K562 (cell line): ENCODE results near the gene DNAJB13. TPM values are rescaled to one million over a fixed set of nuclear protein-coding genes. Genes with fewer than 3 reads are reported as not detected.

Experiments used
- DIDO1 ChIP-seq: fragments of 450-650 bp; IDR thresholded peaks from 2 replicates; pipeline ENCODE4 v1.6.1; 2016; ENCODE audit warnings: low read depth, missing biosample characterization, missing genetic modification characterization
- ESRRB ChIP-seq: fragments of 250-450 bp; sonication (Bioruptor Pico); IDR thresholded peaks from 2 replicates; pipeline ENCODE4 v1.5.0; 2020; ENCODE audit warnings: mild to moderate bottlenecking, moderate library complexity, borderline replicate concordance
- FOXJ3 ChIP-seq: sonication (generic); formaldehyde crosslinking; IDR thresholded peaks from 2 replicates; pipeline ENCODE4 v1.4.0; 2020; ENCODE audit warnings: mild to moderate bottlenecking, missing genetic modification reagents
- IFI16 ChIP-seq: fragments of 250-450 bp; sonication (Bioruptor Pico); IDR thresholded peaks from 2 replicates; pipeline ENCODE4 v2.1.2; 2022; ENCODE audit warnings: mild to moderate bottlenecking, inconsistent platforms
- IRF2 ChIP-seq: sonication (generic); formaldehyde crosslinking; IDR thresholded peaks from 2 replicates; pipeline ENCODE4 v1.8.1; 2022; ENCODE audit warnings: mild to moderate bottlenecking, missing genetic modification reagents
- LCOR ChIP-seq: sonication (generic); formaldehyde crosslinking; IDR thresholded peaks from 2 replicates; pipeline ENCODE4 v1.8.0; 2022; ENCODE audit warnings: mild to moderate bottlenecking, missing genetic modification reagents
- MCM5 ChIP-seq: fragments of 450-650 bp; IDR thresholded peaks from 2 replicates; pipeline ENCODE4 v1.6.1; 2016; ENCODE audit warnings: low read depth
- MEIS2 ChIP-seq: fragments of 450-650 bp; IDR thresholded peaks from 2 replicates; pipeline ENCODE4 v1.6.1; 2014; ENCODE audit warnings: mild to moderate bottlenecking; ENCODE audit not compliant: partially characterized antibody
- NELFE ChIP-seq: IDR thresholded peaks from 2 replicates; pipeline ENCODE4 v1.6.1; 2011; ENCODE audit warnings: mild to moderate bottlenecking; ENCODE audit not compliant: insufficient read depth, insufficient read length
- NFATC3 ChIP-seq: fragments of 450-650 bp; IDR thresholded peaks from 2 replicates; pipeline ENCODE4 v1.6.1; 2017; ENCODE audit warnings: mild to moderate bottlenecking
- NR1H2 ChIP-seq: sonication (generic); formaldehyde crosslinking; IDR thresholded peaks from 2 replicates; pipeline ENCODE4 v1.4.0; 2020; ENCODE audit warnings: mild to moderate bottlenecking, missing genetic modification reagents
- POLR2H ChIP-seq: IDR thresholded peaks from 2 replicates; pipeline ENCODE4 v1.6.1; 2016; ENCODE audit warnings: missing genetic modification characterization, low read depth, mild to moderate bottlenecking, control low read depth, missing compliant biosample characterization, moderate library complexity
- POLR3A ChIP-seq: IDR thresholded peaks from 2 replicates; pipeline ENCODE4 v1.6.1; 2011; ENCODE audit warnings: borderline replicate concordance, mild to moderate bottlenecking, moderate library complexity; ENCODE audit not compliant: insufficient read length, insufficient read depth; ENCODE audit errors: extremely low read depth
- RHOXF2B ChIP-seq: fragments of 250-450 bp; sonication (Bioruptor Pico); conservative IDR thresholded peaks from 2 replicates; pipeline ENCODE4 v1.5.1; 2021
- SP2 ChIP-seq: IDR thresholded peaks from 2 replicates; pipeline ENCODE4 v1.6.1; 2011; ENCODE audit warnings: mild to moderate bottlenecking, low read depth, low read length, moderate library complexity; ENCODE audit not compliant: poor library complexity, severe bottlenecking; ENCODE audit errors: extremely low read depth
- ZEB2 ChIP-seq: fragments of 450-650 bp; IDR thresholded peaks from 2 replicates; pipeline ENCODE4 v1.6.1; 2016
- ZNF263 ChIP-seq: sonication (generic); formaldehyde crosslinking; IDR thresholded peaks from 2 replicates; pipeline ENCODE4 v1.8.0; 2022; ENCODE audit warnings: mild to moderate bottlenecking, missing genetic modification reagents, borderline replicate concordance
- ZNF274 ChIP-seq: IDR thresholded peaks from 2 replicates; pipeline ENCODE4 v1.6.1; 2011; ENCODE audit warnings: low read depth, mild to moderate bottlenecking, low read length, moderate library complexity, borderline replicate concordance
- ZNF778 ChIP-seq: fragments of 450-650 bp; formaldehyde crosslinking; IDR thresholded peaks from 2 replicates; pipeline ENCODE4 v1.4.0; 2020; ENCODE audit warnings: mild to moderate bottlenecking, moderate library complexity
- ZSCAN32 ChIP-seq: fragments of 450-650 bp; formaldehyde crosslinking; IDR thresholded peaks from 2 replicates; pipeline ENCODE4 v1.4.0; 2020; ENCODE audit warnings: mild to moderate bottlenecking, moderate library complexity
- polyA plus RNA-seq, 8 experiments: library from polyadenylated mRNA; depleted of rRNA in 4 of 8; stranded (reverse) in 5 of 8; unstranded in 3 of 8; fragments of >200 nt; fragmentation: Nextera tagmentation in 2 of 8; fragmentation: Illumina TruSeq in 1 of 8; extraction: Ambion mirVana in 2 of 8; extraction: Trizol in 1 of 8; gene quantifications; 2 replicates each; pipeline versions ENCODE4 v1.2.1 to v1.2.3, GENCODE V29; 2011 to 2014; ENCODE audit warnings: inconsistent platforms in 1 of 8, missing spikeins in 1 of 8
- total RNA-seq, 7 experiments: library from RNA; depleted of rRNA in 6 of 7; stranded (reverse); fragments of >200 nt in 6 of 7; fragmentation: Illumina TruSeq in 2 of 7; extraction: Trizol in 2 of 7; gene quantifications; 2 replicates each; pipeline versions ENCODE4 v1.2.1 to v1.2.3, GENCODE V29; 2011 to 2021; ENCODE audit warnings: low replicate concordance in 1 of 7
- TF ChIP-seq, protein P1 (sequence below): sonication (generic); formaldehyde crosslinking; IDR thresholded peaks from 2 replicates; pipeline ENCODE4 v1.8.0; 2023; ENCODE audit warnings: mild to moderate bottlenecking, missing genetic modification reagents
- TF ChIP-seq, protein P2 (sequence below): fragments of 250-450 bp; sonication (Bioruptor Pico); IDR thresholded peaks from 2 replicates; pipeline ENCODE4 v1.8.0; 2022; ENCODE audit warnings: inconsistent platforms
- TF ChIP-seq, protein P3 (sequence below): fragments of 450-650 bp; formaldehyde crosslinking; IDR thresholded peaks from 2 replicates; pipeline ENCODE4 v1.4.0; 2020; ENCODE audit warnings: mild to moderate bottlenecking, mixed read lengths

The DNAJB13 gene
- total and polyA plus RNA-seq, 9 of the 15 experiments (the other 6 are each of a cell fraction or from before 2014, with no cell fraction given) = 0.14 TPM; not detected in 8

DNA sequence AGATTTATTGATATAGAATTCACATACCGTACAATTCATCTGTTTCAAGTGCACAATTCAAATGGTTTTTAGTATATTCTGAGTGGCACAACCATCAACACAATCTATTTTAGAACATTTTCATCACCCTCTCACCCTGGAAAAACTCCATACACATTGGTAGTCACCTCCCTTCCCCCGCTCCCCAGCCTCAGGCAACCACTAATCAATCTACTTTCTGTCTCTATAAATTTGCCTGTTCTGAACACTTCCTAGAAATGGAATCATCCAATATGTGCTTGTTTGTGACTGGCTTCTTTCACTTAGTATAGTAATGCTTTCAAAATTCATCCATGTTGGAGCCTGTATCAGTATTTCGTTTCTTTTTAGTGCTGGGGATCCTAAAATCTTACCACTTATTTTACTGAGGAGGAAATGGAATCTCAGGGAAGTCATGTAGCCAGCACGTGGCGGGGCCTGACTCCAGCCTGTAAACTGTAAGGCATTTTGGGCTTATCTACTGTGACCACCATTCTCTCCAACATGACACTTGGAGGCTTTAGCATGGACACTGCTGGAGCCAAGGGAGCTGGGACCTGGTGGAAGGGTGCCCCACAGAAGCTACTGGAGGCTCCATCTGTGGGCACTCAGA, 59.0 kb downstream of the DNAJB13 start (continued):
- TF ChIP-seq, protein P1, sequence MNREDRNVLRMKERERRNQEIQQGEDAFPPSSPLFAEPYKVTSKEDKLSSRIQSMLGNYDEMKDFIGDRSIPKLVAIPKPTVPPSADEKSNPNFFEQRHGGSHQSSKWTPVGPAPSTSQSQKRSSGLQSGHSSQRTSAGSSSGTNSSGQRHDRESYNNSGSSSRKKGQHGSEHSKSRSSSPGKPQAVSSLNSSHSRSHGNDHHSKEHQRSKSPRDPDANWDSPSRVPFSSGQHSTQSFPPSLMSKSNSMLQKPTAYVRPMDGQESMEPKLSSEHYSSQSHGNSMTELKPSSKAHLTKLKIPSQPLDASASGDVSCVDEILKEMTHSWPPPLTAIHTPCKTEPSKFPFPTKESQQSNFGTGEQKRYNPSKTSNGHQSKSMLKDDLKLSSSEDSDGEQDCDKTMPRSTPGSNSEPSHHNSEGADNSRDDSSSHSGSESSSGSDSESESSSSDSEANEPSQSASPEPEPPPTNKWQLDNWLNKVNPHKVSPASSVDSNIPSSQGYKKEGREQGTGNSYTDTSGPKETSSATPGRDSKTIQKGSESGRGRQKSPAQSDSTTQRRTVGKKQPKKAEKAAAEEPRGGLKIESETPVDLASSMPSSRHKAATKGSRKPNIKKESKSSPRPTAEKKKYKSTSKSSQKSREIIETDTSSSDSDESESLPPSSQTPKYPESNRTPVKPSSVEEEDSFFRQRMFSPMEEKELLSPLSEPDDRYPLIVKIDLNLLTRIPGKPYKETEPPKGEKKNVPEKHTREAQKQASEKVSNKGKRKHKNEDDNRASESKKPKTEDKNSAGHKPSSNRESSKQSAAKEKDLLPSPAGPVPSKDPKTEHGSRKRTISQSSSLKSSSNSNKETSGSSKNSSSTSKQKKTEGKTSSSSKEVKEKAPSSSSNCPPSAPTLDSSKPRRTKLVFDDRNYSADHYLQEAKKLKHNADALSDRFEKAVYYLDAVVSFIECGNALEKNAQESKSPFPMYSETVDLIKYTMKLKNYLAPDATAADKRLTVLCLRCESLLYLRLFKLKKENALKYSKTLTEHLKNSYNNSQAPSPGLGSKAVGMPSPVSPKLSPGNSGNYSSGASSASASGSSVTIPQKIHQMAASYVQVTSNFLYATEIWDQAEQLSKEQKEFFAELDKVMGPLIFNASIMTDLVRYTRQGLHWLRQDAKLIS (CRISPR knock-in tag) = no peak
- no peak for TF ChIP-seq ZNF274
- no peak for TF ChIP-seq MCM5
- no peak for TF ChIP-seq ZNF778
- no peak for TF ChIP-seq ESRRB (CRISPR knock-in tag)
- TF ChIP-seq NELFE = no peak
- TF ChIP-seq IRF2 (CRISPR knock-in tag) = no peak
- TF ChIP-seq, protein P2, sequence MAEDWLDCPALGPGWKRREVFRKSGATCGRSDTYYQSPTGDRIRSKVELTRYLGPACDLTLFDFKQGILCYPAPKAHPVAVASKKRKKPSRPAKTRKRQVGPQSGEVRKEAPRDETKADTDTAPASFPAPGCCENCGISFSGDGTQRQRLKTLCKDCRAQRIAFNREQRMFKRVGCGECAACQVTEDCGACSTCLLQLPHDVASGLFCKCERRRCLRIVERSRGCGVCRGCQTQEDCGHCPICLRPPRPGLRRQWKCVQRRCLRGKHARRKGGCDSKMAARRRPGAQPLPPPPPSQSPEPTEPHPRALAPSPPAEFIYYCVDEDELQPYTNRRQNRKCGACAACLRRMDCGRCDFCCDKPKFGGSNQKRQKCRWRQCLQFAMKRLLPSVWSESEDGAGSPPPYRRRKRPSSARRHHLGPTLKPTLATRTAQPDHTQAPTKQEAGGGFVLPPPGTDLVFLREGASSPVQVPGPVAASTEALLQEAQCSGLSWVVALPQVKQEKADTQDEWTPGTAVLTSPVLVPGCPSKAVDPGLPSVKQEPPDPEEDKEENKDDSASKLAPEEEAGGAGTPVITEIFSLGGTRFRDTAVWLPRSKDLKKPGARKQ (CRISPR knock-in tag) = no peak
- no peak for TF ChIP-seq LCOR (CRISPR knock-in tag)
- TF ChIP-seq DIDO1 (tag) = no peak
- TF ChIP-seq ZEB2 = no peak
- no peak for TF ChIP-seq FOXJ3
- TF ChIP-seq POLR2H (tag) = no peak
- no peak for TF ChIP-seq SP2
- TF ChIP-seq NR1H2 (CRISPR knock-in tag) = no peak
- no peak for TF ChIP-seq IFI16 (CRISPR knock-in tag)
- no peak for TF ChIP-seq ZSCAN32 (CRISPR knock-in tag)
- TF ChIP-seq, protein P3, sequence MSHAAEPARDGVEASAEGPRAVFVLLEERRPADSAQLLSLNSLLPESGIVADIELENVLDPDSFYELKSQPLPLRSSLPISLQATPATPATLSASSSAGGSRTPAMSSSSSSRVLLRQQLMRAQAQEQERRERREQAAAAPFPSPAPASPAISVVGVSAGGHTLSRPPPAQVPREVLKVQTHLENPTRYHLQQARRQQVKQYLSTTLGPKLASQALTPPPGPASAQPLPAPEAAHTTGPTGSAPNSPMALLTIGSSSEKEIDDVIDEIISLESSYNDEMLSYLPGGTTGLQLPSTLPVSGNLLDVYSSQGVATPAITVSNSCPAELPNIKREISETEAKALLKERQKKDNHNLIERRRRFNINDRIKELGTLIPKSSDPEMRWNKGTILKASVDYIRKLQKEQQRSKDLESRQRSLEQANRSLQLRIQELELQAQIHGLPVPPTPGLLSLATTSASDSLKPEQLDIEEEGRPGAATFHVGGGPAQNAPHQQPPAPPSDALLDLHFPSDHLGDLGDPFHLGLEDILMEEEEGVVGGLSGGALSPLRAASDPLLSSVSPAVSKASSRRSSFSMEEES (CRISPR knock-in tag) = no peak
- TF ChIP-seq NFATC3 = no peak
- no peak for TF ChIP-seq ZNF263
- TF ChIP-seq POLR3A = no peak
- TF ChIP-seq MEIS2 = peak; percentile 40
- TF ChIP-seq RHOXF2B (CRISPR knock-in tag) = peak; percentile 42; the same call in 1 of the 2 replicates
